Gastrocnemius medialis (tissue), 4 donors: Measurements from ENCODE around the gene PLAAT2. TPM values are rescaled to one million over a fixed set of nuclear protein-coding genes. Genes with fewer than 3 reads are reported as not detected.

Experiments used
- ATAC-seq, 2 donors: fragments of 150-250 bp; one replicate each; pipeline ENCODE4 v1.9.1; 2016
- DNase-seq, 2 donors: peaks; one replicate each; pipeline ENCODE4 v3.0.0-alpha.2; 2019
- H3K27ac ChIP-seq, 4 donors: fragments of 200-600 bp; sonication (generic); 1 replicate in 1 of 4; 2 replicates in 3 of 4; pipeline ENCODE4 v1.5.1; 2016 to 2018; ENCODE audit warnings: mild to moderate bottlenecking in 2 of 4, moderate library complexity in 1 of 4
- H3K27me3 ChIP-seq, 3 donors: fragments of 200-600 bp; sonication (generic) in 2 of 3; 1 replicate in 1 of 3; 2 replicates in 2 of 3; pipeline versions ENCODE4 v1.5.1 to v1.6.0; 2016 to 2019; ENCODE audit warnings: mild to moderate bottlenecking in 1 of 3, moderate library complexity in 1 of 3
- H3K36me3 ChIP-seq, 2 donors: fragments of 200-600 bp; sonication (generic) in 1 of 2; one replicate each; pipeline ENCODE4 v1.5.1; 2017 to 2018
- H3K4me1 ChIP-seq, 2 donors: fragments of 200-600 bp; sonication (generic) in 1 of 2; one replicate each; pipeline ENCODE4 v1.5.1; 2016 to 2017; ENCODE audit warnings: mild to moderate bottlenecking in 2 of 2
- H3K4me3 ChIP-seq, 4 donors: fragments of 200-600 bp; sonication (generic) in 3 of 4; 1 replicate in 1 of 4; 2 replicates in 3 of 4; pipeline ENCODE4 v1.5.1; 2016 to 2019; ENCODE audit warnings: mild to moderate bottlenecking in 2 of 4
- H3K9me3 ChIP-seq, 3 donors: fragments of 200-600 bp; sonication (generic) in 2 of 3; 1 replicate in 1 of 3; 2 replicates in 2 of 3; pipeline ENCODE4 v1.5.1; 2016 to 2019
- POLR2A ChIP-seq, 2 donors: fragments of 450-650 bp; IDR thresholded peaks; one replicate each; pipeline ENCODE4 v1.6.1; 2017; ENCODE audit warnings: antibody characterized with exemption in 2 of 2, mild to moderate bottlenecking in 2 of 2, moderate library complexity in 2 of 2
- in situ Hi-C, 4 donors: fragments of 200-750 bp; cut with MboI; loops; one replicate each; pipeline versions ENCODE4 v1.15.0 to v1.8.0; 2017; ENCODE audit warnings: low sequenced_read_pairs in 4 of 4
- intact Hi-C: fragments of 100-400 bp; cut with DNase I; formaldehyde crosslinking; loops from one replicate; pipeline ENCODE4 v1.15.1; 2023; ENCODE audit warnings: low total_unique reads
- total RNA-seq, 4 donors: library from RNA; depleted of rRNA; stranded (reverse); fragments of >200 nt; gene quantifications; one replicate each; pipeline versions ENCODE4 v1.1.0 to v1.2.3, GENCODE V29; 2016
- TF ChIP-seq, protein P1 (sequence below), 5 experiments: fragments of 450-650 bp in 3 of 5; fragments of 200-600 bp in 2 of 5; sonication (generic) in 2 of 5; IDR thresholded peaks in 4 of 5; conservative IDR thresholded peaks in 1 of 5; 1 replicate in 4 of 5; 2 replicates in 1 of 5; pipeline ENCODE4 v1.5.1; 2016 to 2019; ENCODE audit warnings: antibody characterized with exemption in 5 of 5, mild to moderate bottlenecking in 3 of 5, moderate library complexity in 3 of 5

Gene PLAAT2
- total RNA-seq, 4 donors from 2014 or later, result not detected

DNA sequence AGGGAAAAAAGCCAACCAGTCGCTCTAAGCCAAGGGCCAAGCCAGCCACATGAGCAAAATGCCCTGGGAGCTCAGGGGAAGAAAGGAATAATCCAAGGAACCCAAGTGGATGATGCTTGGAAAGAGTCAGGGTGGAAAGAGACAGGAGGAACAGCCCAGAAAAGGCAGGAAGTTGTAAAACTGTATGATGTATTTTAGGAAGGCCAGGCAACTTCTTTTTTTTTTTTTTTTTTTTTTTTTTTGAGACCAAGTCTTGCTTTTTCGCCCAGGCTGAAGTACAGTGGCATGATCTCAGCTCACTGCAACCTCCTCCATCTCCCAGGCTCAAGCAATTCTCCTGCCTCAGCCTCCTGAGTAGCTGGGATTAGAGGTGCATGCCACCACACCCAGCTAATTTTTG, 55.7 kb downstream of the PLAAT2 start:
- in situ Hi-C loops, result no loop called here
- no peak for DNase-seq
- H3K9me3 ChIP-seq, result no peaks in the 10 kb centered on the region

DNA sequence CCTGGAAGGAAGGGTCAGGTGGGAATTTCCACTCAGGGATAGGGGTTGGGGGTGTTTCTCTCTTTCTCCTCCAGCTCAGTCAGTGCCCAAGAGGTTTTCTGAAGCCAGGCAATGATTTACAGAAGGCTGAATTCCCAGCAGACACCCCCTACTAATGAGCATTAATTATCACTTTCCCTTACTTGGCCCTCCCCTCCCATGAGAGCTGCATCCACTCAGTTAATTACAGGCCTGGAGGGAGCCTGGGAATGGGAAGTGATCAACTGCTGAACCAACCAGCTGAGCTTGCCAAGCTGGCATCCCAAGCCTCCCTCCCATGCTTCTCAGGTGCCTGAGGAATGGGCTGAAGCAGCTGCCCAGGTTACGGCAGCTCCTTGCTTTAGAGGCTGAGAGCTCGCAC, 56.3 kb downstream of the PLAAT2 start:
- no peak for DNase-seq
- no peaks in the 10 kb centered on the region for H3K9me3 ChIP-seq
- peaks cover 31 to 39% of the 10 kb centered on the region in 2 donors for H3K4me1 ChIP-seq
- ATAC-seq, result no peak
- intact Hi-C loops, result no loop called here
- no peaks in the 10 kb centered on the region for H3K36me3 ChIP-seq
- H3K4me3 ChIP-seq, result no peak overlapping the region
- H3K27me3 ChIP-seq, result no peaks in the 10 kb centered on the region
- in situ Hi-C loops, result no loop called here
- TF ChIP-seq POLR2A (IDR thresholded peaks at IDR 0.05), result no peak
- TF ChIP-seq, protein P1, sequence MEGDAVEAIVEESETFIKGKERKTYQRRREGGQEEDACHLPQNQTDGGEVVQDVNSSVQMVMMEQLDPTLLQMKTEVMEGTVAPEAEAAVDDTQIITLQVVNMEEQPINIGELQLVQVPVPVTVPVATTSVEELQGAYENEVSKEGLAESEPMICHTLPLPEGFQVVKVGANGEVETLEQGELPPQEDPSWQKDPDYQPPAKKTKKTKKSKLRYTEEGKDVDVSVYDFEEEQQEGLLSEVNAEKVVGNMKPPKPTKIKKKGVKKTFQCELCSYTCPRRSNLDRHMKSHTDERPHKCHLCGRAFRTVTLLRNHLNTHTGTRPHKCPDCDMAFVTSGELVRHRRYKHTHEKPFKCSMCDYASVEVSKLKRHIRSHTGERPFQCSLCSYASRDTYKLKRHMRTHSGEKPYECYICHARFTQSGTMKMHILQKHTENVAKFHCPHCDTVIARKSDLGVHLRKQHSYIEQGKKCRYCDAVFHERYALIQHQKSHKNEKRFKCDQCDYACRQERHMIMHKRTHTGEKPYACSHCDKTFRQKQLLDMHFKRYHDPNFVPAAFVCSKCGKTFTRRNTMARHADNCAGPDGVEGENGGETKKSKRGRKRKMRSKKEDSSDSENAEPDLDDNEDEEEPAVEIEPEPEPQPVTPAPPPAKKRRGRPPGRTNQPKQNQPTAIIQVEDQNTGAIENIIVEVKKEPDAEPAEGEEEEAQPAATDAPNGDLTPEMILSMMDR (IDR thresholded peaks at IDR 0.05 in 4 of 5, conservative IDR thresholded peaks at IDR 0.05 in 1 of 5), result no peak
- H3K27ac ChIP-seq, result no peak overlapping the region

More for the DNA sequence above, 55.7 kb downstream of the PLAAT2 start:
- no peak for TF ChIP-seq POLR2A (IDR thresholded peaks at IDR 0.05)
- TF ChIP-seq, protein P1 (IDR thresholded peaks at IDR 0.05 in 4 of 5, conservative IDR thresholded peaks at IDR 0.05 in 1 of 5), result no peak
- intact Hi-C loops, result no loop called here
- Histone ChIP-seq H3K36me3 (no peaks in the 10 kb centered on the region), H3K27me3 (no peaks in the 10 kb centered on the region), H3K4me1 (peaks cover 34 to 46% of the 10 kb centered on the region in 2 donors), H3K4me3 (no peak overlapping the region), H3K27ac (no peak overlapping the region)
- ATAC-seq, result no peak

DNA sequence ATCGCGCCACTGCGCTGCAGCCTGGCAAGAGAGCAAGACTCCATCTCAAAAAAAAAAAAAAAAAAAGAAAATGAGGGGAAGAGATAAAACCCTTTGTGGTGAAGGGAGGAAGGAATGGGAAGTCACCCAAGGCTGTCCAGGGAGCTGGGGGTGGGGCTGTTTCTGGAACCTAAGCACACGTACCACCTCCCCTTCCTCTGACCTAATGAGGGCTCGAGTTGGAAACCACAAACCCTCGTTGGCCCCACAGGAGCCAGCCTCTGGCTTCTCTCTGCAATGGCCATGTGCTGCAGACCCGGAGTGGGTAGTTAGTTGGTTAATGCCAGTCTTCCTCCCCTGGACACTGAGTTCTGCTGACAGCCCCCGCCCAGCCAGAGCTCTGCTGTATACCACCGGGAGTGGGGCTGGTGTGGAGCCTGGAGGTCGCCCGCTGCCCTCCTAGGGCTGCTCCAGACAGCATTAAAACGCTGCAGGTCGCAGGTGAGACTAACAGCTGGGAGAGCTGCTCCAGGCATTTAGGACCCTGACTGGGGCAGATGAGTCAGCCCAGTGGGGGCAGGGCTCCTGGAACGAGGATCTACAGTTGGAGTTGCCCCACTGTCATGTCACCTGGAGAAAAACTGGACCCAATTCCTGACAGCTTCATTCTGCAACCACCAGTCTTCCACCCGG, 57.2 kb downstream of the PLAAT2 start, which contains the start of gene LGALS12:
Gene LGALS12 (plus strand): TSS at position 228 of the 672 bp plus-strand sequence. CDS start 375 bp downstream, at position 603.
- H3K4me3 ChIP-seq, result no peak within 1 kb of the TSS
- TF ChIP-seq POLR2A (IDR thresholded peaks at IDR 0.05), result no peak
- TF ChIP-seq, protein P1 (IDR thresholded peaks at IDR 0.05 in 4 of 5, conservative IDR thresholded peaks at IDR 0.05 in 1 of 5), result no peak
- no peak for ATAC-seq
- no peaks in the 10 kb centered on the region for H3K36me3 ChIP-seq
- no peaks in the 10 kb centered on the region for H3K27me3 ChIP-seq
- intact Hi-C loops, result no loop called here
- peak in 1 of 2 donors; percentile 14 for DNase-seq
- in situ Hi-C loops, result no loop called here
- H3K9me3 ChIP-seq, result no peaks in the 10 kb centered on the region
- H3K27ac ChIP-seq, result no peak within 1 kb of the TSS
- peaks cover 27 to 30% of the 10 kb centered on the region in 2 donors for H3K4me1 ChIP-seq

DNA sequence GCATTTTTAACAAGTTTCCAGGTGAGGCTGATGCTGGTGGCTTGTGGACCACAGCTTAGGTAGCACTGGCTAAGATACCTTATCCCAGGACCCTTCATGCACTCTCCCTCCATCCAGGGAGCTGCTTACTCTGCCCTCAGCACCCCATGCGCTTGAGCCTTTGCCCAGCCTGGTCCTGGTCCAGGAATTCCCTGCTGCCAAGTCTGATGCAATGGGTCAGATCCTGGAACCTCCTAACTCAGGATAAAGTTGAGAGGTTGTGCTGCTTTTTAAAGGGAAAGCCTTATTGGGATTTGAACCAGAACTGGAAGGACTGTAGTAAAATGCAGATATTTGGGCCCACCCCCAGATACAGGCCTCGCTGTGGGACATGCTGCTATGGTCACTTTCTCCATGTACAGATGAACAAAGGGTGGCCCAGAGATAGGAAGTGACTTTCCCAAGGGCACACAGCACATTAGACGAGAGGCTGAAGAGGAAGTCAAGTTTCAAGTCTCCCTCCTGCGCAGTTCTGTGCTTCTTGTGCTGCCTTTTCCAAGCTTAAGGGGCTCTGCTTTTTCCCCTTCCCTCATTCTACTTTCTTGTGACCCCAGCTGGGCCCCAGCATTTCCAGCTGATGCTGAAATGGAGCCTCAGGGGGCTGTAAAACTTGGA, 58.1 kb downstream of the PLAAT2 start:
- Histone ChIP-seq H3K4me1 (peaks cover 18 to 21% of the 10 kb centered on the region in 2 donors), H3K9me3 (peaks cover 0 to 3% (median 0%) of the 10 kb centered on the region in 3 donors), H3K27me3 (no peaks in the 10 kb centered on the region), H3K27ac (no peak overlapping the region), H3K36me3 (no peaks in the 10 kb centered on the region), H3K4me3 (no peak overlapping the region)
- no peak for TF ChIP-seq POLR2A (IDR thresholded peaks at IDR 0.05)
- TF ChIP-seq, protein P1 (IDR thresholded peaks at IDR 0.05 in 4 of 5, conservative IDR thresholded peaks at IDR 0.05 in 1 of 5), result no peak
- intact Hi-C loops, result no loop called here
- in situ Hi-C loops, result no loop called here
- ATAC-seq (no peak), DNase-seq (peak in 1 of 2 donors; percentile 45)
